Measurements from ENCODE around the gene ANKEF1. TPM values are rescaled to one million over a fixed set of nuclear protein-coding genes. Genes with fewer than 3 reads are reported as not detected.
A peak's percentile ranks its signal among the peaks of the same experiment; 100 is the strongest.

Gene ANKEF1
- 1.2 and 1.4 TPM in 2 replicates for total RNA-seq (2014; rRNA removed; shearing (Covaris generic))

DNA sequence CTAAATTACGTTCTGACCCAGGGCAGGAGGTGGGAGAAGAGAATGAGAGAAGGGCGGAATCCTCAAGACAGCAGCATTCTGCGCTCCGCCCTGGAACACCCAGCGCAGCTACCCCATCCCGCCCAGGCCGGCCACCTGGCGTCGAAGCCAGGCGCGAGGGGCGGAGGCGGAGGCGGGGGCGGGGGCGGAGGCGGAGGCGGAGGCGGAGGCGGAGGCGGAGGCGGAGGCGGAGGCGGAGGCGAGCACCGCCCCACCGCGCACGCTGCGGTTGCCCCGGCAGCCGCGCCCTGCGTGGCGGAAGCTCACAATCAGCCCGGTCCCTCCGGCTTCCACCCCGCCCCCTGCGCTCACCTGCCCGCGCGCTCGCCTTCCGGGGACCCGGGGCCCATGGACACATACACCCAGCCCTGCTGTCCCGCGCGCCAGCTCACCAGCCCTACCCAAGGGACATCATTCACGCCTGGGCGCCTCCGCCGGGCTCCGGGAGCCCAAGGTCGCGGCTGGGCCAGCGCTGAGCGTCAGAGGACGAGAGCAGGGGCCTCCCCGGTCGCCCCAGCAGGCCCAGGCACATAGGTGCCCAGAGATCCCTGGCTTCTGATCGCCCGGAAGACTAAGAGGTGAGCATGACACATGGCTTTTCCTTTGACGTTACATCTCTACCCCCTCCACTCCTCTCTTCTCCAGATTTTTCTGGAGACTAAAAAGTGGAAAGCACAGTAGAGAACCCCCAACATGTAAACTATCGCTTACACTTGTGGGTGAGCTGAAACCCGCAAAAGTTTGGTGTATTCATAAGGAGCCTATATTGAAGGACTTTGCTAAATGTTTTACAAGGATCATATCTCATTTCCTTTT is at the start of gene ANKEF1:
TSS of gene ANKEF1 (plus strand) at position 271 of the 855 bp plus-strand sequence. CDS start 3,315 bp downstream, outside the sequence.
- in situ Hi-C loops (cut with HindIII; ENCODE audit: low sequenced_read_pairs) = no loop called here
- DNase-seq (ENCODE audit: low spot score) = peak; percentile 80

DNA sequence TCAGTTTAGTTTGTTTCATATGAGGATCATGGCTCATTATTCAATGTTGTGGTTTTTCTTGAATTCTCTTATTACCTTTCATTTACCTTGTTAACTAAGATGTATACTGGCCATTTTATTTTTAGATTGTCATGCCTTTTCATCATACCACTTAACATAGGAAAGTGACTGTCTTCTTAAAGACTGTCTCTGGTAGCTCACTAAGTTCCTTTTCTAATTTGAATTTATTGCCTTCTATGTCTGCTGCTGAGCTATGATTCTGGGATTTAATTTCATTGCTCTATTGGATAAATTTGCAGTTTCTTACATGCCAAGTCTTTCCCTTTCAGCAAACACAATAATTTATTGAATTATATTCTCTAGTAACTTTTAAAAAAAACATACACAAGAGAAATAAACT is 49.5 kb upstream of the ANKEF1 start:
- in situ Hi-C loops (cut with HindIII; ENCODE audit: low sequenced_read_pairs) = no loop called here
- no peak for DNase-seq (ENCODE audit: low spot score)

- in situ Hi-C loops (cut with HindIII; ENCODE audit: low sequenced_read_pairs) = no loop called here
- no peak for DNase-seq (ENCODE audit: low spot score)
Measured at GRCh38 chr20:9985773-9986172, 49.0 kb upstream of the ANKEF1 start.

GRCh38 chr20:9989066-9989724 is 45.6 kb upstream of the ANKEF1 start:
- no peak for DNase-seq (ENCODE audit: low spot score)
- in situ Hi-C loops (cut with HindIII; ENCODE audit: low sequenced_read_pairs) = no loop called here

DNA sequence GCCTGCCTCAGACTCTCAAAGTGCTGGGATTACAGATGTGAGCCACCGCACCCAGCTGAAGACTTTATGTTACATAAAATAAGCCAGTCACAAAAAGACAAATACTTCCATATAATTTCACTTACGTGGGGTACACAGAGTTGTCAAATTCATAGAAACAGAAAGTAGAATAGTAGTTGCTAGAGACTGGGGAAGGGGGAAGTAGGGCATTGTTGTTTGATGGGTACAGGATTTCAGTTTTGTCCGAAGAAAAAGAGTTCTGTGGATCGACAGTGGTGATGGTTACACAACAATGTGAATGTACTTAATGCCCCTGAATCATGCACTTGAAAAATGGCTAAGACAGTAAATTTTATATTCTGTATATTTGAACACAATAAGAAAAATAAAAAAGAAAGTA is 41.6 kb upstream of the ANKEF1 start:
- no peak for DNase-seq (ENCODE audit: low spot score)
- in situ Hi-C loops (cut with HindIII; ENCODE audit: low sequenced_read_pairs) = no loop called here

DNA sequence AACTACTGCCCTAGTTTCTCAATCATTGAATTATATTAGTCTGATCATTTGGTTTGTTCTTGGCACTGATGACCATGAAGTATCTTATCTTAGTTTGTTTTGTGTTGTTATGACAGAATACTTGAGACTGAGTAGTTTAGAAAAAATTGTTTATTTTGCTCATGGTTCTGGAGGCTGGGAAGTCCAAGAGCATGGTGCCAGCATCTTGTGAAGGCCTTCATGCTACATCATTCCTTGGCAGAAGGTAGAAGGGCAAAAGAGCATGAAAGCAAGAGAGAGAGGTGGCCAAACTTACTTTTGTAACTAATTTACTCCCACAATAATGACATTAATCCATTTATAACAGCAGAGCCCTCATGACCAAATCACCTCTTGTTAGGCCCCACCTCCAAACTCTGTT is 40.1 kb upstream of the ANKEF1 start:
- no peak for DNase-seq (ENCODE audit: low spot score)
- in situ Hi-C loops (cut with HindIII; ENCODE audit: low sequenced_read_pairs) = no loop called here

GRCh38 chr20:9995510-9996272 is 39.1 kb upstream of the ANKEF1 start:
- in situ Hi-C loops (cut with HindIII; ENCODE audit: low sequenced_read_pairs) = no loop called here
- no peak for DNase-seq (ENCODE audit: low spot score)

DNA sequence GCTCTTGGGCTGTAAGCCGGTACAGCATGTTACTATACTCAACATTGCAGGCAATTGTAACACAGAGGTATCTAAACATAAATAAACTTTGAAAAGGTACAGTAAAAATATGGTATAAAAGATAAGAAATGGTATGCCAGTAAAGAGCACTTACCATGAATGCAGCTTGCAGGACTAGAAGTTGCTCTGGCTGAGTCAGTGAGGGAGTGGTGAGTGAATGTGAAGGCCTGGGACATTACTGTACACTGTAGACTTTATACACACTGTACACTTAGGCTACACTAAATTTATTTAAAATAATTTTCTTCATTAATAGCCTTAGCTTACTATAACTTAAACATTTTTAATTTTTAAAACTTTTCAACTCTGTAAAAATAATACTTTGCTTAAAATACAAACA is 37.8 kb upstream of the ANKEF1 start:
- no peak for DNase-seq (ENCODE audit: low spot score)

DNA sequence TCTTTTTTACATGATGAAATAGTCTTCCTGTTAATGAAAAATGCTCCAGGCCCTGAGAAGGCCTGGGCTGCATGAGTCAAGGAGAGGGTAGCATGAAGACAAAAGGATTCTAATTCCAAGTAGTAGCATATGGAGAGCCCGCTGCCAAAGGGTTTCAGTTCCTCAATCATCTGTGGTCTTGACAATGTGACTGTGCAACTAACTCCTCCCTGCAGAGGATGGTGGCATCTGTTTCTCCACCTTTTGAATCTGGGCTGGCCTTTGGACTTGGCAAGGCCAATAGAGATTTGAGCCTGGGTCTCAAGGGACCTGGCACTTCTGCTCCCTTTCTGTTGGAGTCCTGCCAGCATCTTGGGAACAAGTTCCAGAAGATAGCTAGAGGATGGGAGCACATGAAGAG is 35.1 kb upstream of the ANKEF1 start:
- in situ Hi-C loops (cut with HindIII; ENCODE audit: low sequenced_read_pairs) = no loop called here
- peak; percentile 66 for DNase-seq (ENCODE audit: low spot score)

More for the DNA sequence above, 37.8 kb upstream of the ANKEF1 start:
- in situ Hi-C loops (cut with HindIII; ENCODE audit: low sequenced_read_pairs) = no loop called here

DNA sequence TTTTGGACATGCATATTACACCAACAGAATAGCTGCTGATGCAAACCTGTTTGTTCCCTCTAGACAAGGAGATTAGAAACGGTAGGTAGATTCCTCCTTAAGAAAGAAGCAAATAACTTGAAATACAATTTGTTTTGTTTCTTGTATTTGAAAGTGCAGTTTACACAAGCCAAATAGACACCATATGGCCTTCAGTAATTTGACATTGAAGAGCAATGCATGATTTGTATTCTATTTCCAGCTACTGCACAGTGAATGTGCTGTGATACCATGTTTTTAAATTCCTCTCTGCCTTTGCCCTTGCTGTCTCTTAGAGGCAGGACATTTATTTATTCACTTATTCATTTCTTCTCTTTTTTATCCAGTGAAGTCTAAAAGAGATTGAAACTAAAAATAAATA is 31.9 kb upstream of the ANKEF1 start:
- in situ Hi-C loops (cut with HindIII; ENCODE audit: low sequenced_read_pairs) = no loop called here

DNA sequence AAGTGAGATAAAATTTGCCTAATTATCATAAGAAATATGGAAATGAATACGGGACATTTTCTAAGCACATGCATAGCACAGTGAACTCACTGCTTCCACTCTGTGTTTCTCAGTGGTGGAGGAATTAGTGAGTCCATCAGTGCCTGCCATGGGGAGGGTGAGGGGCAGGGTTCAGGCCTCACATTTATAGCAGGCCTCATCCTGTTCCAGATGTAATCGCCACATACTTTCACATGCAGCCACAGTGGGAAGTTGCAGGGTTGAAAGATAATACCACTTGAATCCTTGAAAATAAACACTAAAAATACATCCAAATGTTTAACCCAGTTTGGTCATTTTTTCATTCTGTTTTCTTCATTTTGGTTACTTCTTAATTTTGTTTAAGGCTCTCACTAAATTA is 29.9 kb upstream of the ANKEF1 start:
- in situ Hi-C loops (cut with HindIII; ENCODE audit: low sequenced_read_pairs) = no loop called here
- DNase-seq (ENCODE audit: low spot score) = no peak

More for the DNA sequence above, 31.9 kb upstream of the ANKEF1 start:
- peak; percentile 66 for DNase-seq (ENCODE audit: low spot score)

GRCh38 chr20:10005885-10006284 is 28.9 kb upstream of the ANKEF1 start:
- DNase-seq (ENCODE audit: low spot score) = no peak
- in situ Hi-C loops (cut with HindIII; ENCODE audit: low sequenced_read_pairs) = no loop called here

DNA sequence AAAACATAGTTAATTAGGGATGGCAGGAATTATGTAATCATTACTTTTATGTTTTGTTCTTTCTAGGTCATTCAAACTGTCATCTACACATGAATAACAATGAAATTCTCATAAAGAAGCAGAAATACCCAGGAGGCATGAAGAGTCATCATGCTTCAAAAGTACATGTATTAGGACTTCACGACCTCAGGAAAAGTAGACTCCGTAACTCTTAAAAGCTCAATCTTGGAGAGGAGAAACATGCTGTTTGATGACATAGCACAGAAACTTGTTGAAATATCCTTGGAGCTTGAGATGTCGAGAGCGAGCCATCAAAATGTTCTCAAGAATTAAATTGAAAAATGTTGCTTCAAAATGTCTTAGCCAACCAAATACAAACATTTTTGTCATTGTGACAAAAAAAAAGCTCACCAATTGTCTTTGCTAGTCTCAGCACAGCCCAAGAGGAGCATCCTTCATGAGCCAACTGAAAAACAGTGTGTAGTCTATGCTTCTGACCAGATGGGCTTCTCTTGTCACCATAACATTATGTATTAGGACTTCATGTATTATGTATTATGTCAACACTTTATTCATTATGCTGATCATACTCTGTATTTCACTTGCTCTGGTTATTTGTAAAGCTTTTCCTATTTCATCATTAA is 28.2 kb upstream of the ANKEF1 start:
- no peak for DNase-seq (ENCODE audit: low spot score)
- in situ Hi-C loops (cut with HindIII; ENCODE audit: low sequenced_read_pairs) = no loop called here

- no peak for DNase-seq (ENCODE audit: low spot score)
- in situ Hi-C loops (cut with HindIII; ENCODE audit: low sequenced_read_pairs) = no loop called here
Measured at GRCh38 chr20:10007158-10007557, 27.6 kb upstream of the ANKEF1 start.

DNA sequence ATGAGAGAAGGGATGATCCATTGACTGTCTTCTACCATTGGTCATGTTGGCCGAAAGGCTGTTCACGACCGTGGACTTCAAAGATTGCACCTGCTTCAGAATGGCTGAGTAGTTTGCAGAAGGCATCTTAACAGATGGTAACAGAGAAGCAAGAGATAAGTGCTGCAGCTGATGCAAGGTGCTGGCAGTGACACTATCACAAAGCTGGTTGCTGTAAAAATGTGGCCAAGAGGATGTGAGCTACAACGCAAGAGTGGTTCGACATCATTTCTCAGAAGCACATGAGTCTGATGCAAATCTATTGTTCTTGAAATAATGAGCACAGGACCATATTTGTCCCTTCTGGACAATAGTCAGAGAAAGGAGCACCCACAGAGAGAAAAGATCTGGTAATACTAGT is 27.0 kb upstream of the ANKEF1 start:
- DNase-seq (ENCODE audit: low spot score) = peak; percentile 53

GRCh38 chr20:10012464-10012863 is 22.3 kb upstream of the ANKEF1 start:
- in situ Hi-C loops (cut with HindIII; ENCODE audit: low sequenced_read_pairs) = no loop called here
- no peak for DNase-seq (ENCODE audit: low spot score)

More for the DNA sequence above, 27.0 kb upstream of the ANKEF1 start:
- in situ Hi-C loops (cut with HindIII; ENCODE audit: low sequenced_read_pairs) = no loop called here

- no peak for DNase-seq (ENCODE audit: low spot score)
- in situ Hi-C loops (cut with HindIII; ENCODE audit: low sequenced_read_pairs) = no loop called here
Measured at GRCh38 chr20:10014431-10014830, 20.4 kb upstream of the ANKEF1 start.

DNA sequence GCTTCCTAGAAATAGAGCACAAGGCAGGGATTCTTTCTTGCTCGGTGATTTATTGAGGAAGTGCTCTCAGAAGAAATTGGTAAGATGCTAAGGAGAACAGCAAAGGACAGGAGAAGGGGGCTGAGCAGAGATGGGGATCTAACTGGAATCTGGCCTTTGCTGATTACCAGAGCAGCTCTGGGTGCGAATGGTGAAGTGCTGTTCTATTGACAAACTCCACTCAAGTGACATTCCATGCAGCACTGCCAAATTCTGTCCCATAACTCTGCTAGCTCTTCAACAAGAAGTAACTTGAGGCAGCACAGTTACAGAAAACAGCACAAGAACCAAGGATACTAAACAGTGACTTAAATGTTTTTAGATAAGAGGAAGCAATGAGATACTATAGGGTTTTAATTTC is 13.8 kb upstream of the ANKEF1 start:
- in situ Hi-C loops (cut with HindIII; ENCODE audit: low sequenced_read_pairs) = no loop called here
- no peak for DNase-seq (ENCODE audit: low spot score)

DNA sequence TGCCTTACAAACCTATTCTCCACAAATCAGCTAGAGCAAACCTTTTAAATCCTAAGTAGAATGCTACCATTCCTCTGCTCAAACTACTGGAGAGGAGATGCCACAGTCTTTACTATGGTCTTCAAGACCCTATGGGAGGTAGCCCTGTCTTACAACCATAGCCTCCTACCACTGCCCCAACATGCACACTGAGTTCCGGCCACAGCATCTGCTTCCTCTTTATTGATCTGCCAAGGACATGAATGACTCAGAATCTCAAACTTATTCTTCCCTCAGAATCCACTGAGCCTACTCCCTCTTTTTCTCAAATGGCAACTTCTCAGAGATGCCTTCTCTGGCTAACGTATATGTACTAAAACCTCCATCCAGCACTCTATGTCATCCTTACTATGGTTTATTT is 12.2 kb upstream of the ANKEF1 start:
- in situ Hi-C loops (cut with HindIII; ENCODE audit: low sequenced_read_pairs) = no loop called here
- DNase-seq (ENCODE audit: low spot score) = no peak

Data from G401 (cell line).